Measurements from ENCODE around the gene CREG2.
"Not testable (repeated sequence)": the region's sequence is repeated elsewhere in the genome, so short reads cannot be mapped to it uniquely, and the experiment has no call there.

The CREG2 gene

GRCh38 chr2:101325425-101325824 lies 61.9 kb downstream of the CREG2 start:
- Histone ChIP-seq H3K4me3 (ENCODE audit: low read depth in 1 of 5, low read length in 5 of 5) (no peak overlapping the region), H3K36me3 (ENCODE audit: control insufficient read depth in 5 of 5, insufficient read depth in 5 of 5, low read length in 5 of 5) (no peaks in the 10 kb centered on the region), H3K4me1 (ENCODE audit: control insufficient read depth in 5 of 5, insufficient read depth in 5 of 5, low read length in 5 of 5) (peaks cover 2 to 26% (median 17%) of the 10 kb centered on the region in 5 donors), H3K9ac (ENCODE audit: low read length in 5 of 5) (no peak overlapping the region), H3K27ac (ENCODE audit: low read depth, low read length) (no peak overlapping the region), H3K27me3 (ENCODE audit: control insufficient read depth in 5 of 5, insufficient read depth in 4 of 5, low read length in 5 of 5) (no peaks in the 10 kb centered on the region), H3K9me3 (ENCODE audit: control insufficient read depth in 5 of 5, low read length in 5 of 5) (peaks cover 0 to 8% (median 0%) of the 10 kb centered on the region in 5 donors)

- H3K4me1 ChIP-seq (ENCODE audit: control insufficient read depth in 5 of 5, insufficient read depth in 5 of 5, low read length in 5 of 5); H3K27ac ChIP-seq (ENCODE audit: low read depth, low read length); H3K4me3 ChIP-seq (ENCODE audit: low read depth in 1 of 5, low read length in 5 of 5); H3K9me3 ChIP-seq (ENCODE audit: control insufficient read depth in 5 of 5, low read length in 5 of 5); H3K9ac ChIP-seq (ENCODE audit: low read length in 5 of 5); H3K36me3 ChIP-seq (ENCODE audit: control insufficient read depth in 5 of 5, insufficient read depth in 5 of 5, low read length in 5 of 5); H3K27me3 ChIP-seq (ENCODE audit: control insufficient read depth in 5 of 5, insufficient read depth in 4 of 5, low read length in 5 of 5): not testable (repeated sequence)
Measured at GRCh38 chr2:101316568-101316967, 70.7 kb downstream of the CREG2 start.

DNA sequence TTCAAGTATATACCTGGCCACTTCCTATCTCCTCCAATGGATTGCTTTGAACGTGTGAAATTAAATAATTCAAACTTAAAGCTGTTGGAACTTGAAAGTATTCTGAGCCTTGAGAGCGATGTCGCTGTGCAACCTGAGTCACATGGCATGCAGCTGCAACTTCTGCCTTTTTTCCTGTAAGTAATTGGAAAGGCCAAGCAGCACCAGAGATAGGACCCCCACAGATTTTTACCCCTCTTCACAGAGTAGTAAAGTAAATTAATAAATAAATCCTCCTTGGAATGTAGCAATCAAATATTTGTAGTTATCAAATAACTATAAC lies 75.6 kb downstream of the CREG2 start:
- H3K9me3 ChIP-seq (ENCODE audit: control insufficient read depth in 5 of 5, low read length in 5 of 5) = no peaks in the 10 kb centered on the region
- no peak overlapping the region for H3K9ac ChIP-seq (ENCODE audit: low read length in 5 of 5)
- H3K27me3 ChIP-seq (ENCODE audit: control insufficient read depth in 5 of 5, insufficient read depth in 4 of 5, low read length in 5 of 5) = no peaks in the 10 kb centered on the region
- no peak overlapping the region for H3K27ac ChIP-seq (ENCODE audit: low read depth, low read length)
- no peaks in the 10 kb centered on the region for H3K36me3 ChIP-seq (ENCODE audit: control insufficient read depth in 5 of 5, insufficient read depth in 5 of 5, low read length in 5 of 5)
- no peak overlapping the region for H3K4me3 ChIP-seq (ENCODE audit: low read depth in 1 of 5, low read length in 5 of 5)
- peaks cover 0 to 43% (median 19%) of the 10 kb centered on the region in 5 donors for H3K4me1 ChIP-seq (ENCODE audit: control insufficient read depth in 5 of 5, insufficient read depth in 5 of 5, low read length in 5 of 5)

GRCh38 chr2:101310834-101311695 lies 76.2 kb downstream of the CREG2 start:
- Histone ChIP-seq H3K9ac (ENCODE audit: low read length in 5 of 5) (no peak overlapping the region), H3K4me3 (ENCODE audit: low read depth in 1 of 5, low read length in 5 of 5) (no peak overlapping the region), H3K27ac (ENCODE audit: low read depth, low read length) (no peak overlapping the region), H3K27me3 (ENCODE audit: control insufficient read depth in 5 of 5, insufficient read depth in 4 of 5, low read length in 5 of 5) (no peaks in the 10 kb centered on the region), H3K9me3 (ENCODE audit: control insufficient read depth in 5 of 5, low read length in 5 of 5) (no peaks in the 10 kb centered on the region), H3K4me1 (ENCODE audit: control insufficient read depth in 5 of 5, insufficient read depth in 5 of 5, low read length in 5 of 5) (peaks cover 2 to 48% (median 25%) of the 10 kb centered on the region in 5 donors), H3K36me3 (ENCODE audit: control insufficient read depth in 5 of 5, insufficient read depth in 5 of 5, low read length in 5 of 5) (no peaks in the 10 kb centered on the region)

DNA sequence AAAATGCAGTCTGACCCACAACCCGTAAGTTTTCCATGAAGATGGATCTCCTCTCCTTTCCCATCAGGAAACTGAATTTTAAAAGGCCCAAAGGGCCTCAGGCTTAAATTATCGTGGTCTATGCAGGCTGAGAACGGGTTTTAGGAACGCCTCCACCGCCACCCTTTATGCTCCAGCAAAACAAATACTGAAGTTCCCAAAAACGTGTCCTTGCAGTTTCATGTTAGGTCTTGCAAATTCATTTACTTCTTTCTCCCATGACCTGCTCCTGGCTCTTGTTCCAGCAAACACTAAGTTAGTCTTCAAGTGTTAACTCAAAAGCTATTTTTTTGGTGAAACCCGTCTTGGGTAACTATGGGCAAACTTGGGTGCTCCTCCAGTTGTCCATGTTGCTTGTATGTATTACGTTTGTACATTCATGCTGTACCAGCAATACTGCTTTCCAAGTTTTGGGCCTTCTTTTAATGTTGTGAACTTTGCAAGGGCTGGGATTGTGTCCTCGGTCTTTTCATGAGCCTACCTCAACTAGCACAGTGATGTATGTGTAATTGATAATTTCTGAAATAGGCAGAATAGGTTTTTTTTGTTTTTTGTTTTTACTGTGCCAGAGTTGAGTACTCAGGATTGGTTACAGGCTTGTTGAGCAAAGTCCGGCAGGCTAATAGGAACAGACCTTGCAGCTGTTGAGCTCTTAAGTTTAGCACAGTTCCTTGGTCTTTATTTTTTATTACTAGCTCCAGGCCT lies 77.0 kb downstream of the CREG2 start:
- H3K27ac ChIP-seq (ENCODE audit: low read depth, low read length) = no peak overlapping the region
- no peak overlapping the region for H3K9ac ChIP-seq (ENCODE audit: low read length in 5 of 5)
- no peak overlapping the region for H3K4me3 ChIP-seq (ENCODE audit: low read depth in 1 of 5, low read length in 5 of 5)
- no peaks in the 10 kb centered on the region for H3K36me3 ChIP-seq (ENCODE audit: control insufficient read depth in 5 of 5, insufficient read depth in 5 of 5, low read length in 5 of 5)
- no peaks in the 10 kb centered on the region for H3K9me3 ChIP-seq (ENCODE audit: control insufficient read depth in 5 of 5, low read length in 5 of 5)
- no peaks in the 10 kb centered on the region for H3K27me3 ChIP-seq (ENCODE audit: control insufficient read depth in 5 of 5, insufficient read depth in 4 of 5, low read length in 5 of 5)
- H3K4me1 ChIP-seq (ENCODE audit: control insufficient read depth in 5 of 5, insufficient read depth in 5 of 5, low read length in 5 of 5) = peaks cover 2 to 56% (median 33%) of the 10 kb centered on the region in 5 donors

GRCh38 chr2:101308432-101309210 lies 78.7 kb downstream of the CREG2 start, which contains the start of gene RNF149:
Gene RNF149 (minus strand): TSS chr2:101308701. CDS start chr2:101308588, 113 bp downstream.
- peak within 1 kb of the TSS; percentile 81 to 94 (median 89) for H3K4me3 ChIP-seq (ENCODE audit: low read depth in 1 of 5, low read length in 5 of 5)
- H3K4me1 ChIP-seq (ENCODE audit: control insufficient read depth in 5 of 5, insufficient read depth in 5 of 5, low read length in 5 of 5) = peaks cover 5 to 68% (median 47%) of the 10 kb centered on the region in 5 donors
- no peaks in the 10 kb centered on the region for H3K9me3 ChIP-seq (ENCODE audit: control insufficient read depth in 5 of 5, low read length in 5 of 5)
- H3K27me3 ChIP-seq (ENCODE audit: control insufficient read depth in 5 of 5, insufficient read depth in 4 of 5, low read length in 5 of 5) = no peaks in the 10 kb centered on the region
- peak within 1 kb of the TSS; percentile 91 for H3K27ac ChIP-seq (ENCODE audit: low read depth, low read length)
- H3K36me3 ChIP-seq (ENCODE audit: control insufficient read depth in 5 of 5, insufficient read depth in 5 of 5, low read length in 5 of 5) = no peaks in the 10 kb centered on the region
- H3K9ac ChIP-seq (ENCODE audit: low read length in 5 of 5) = peak within 1 kb of the TSS; percentile 61 to 95 (median 93)

DNA sequence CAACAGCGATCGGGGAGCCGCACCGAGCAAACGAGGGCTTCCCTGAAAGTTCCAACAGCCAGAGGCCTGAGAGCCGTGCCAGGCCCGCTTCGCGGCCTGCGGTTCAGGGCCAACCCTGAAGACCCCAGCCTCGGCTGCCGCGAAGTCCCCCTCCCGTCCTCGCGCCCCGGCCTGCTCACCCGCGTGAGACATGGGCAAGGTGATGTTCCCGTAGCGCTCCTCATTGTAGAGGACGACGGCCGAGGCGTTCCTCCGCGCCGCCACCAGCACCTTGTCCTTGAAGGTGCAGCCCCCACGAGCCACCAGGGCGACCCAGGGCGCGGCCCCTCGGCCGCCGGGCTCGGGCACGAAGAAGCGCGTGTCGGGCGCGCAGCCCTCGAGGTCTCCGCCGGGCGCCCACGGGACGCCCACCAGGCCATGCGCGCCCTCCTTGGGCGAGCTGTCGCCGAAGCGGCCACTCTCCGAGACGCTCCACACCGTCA lies 79.3 kb downstream of the CREG2 start:
- Histone ChIP-seq H3K27ac (ENCODE audit: low read depth, low read length) (peak overlapping the region; percentile 91), H3K9me3 (ENCODE audit: control insufficient read depth in 5 of 5, low read length in 5 of 5) (no peaks in the 10 kb centered on the region), H3K9ac (ENCODE audit: low read length in 5 of 5) (peak overlapping the region; percentile 61 to 95 (median 93)), H3K36me3 (ENCODE audit: control insufficient read depth in 5 of 5, insufficient read depth in 5 of 5, low read length in 5 of 5) (no peaks in the 10 kb centered on the region), H3K4me3 (ENCODE audit: low read depth in 1 of 5, low read length in 5 of 5) (peak overlapping the region; percentile 76 to 94 (median 89)), H3K4me1 (ENCODE audit: control insufficient read depth in 5 of 5, insufficient read depth in 5 of 5, low read length in 5 of 5) (peaks cover 5 to 68% (median 48%) of the 10 kb centered on the region in 5 donors), H3K27me3 (ENCODE audit: control insufficient read depth in 5 of 5, insufficient read depth in 4 of 5, low read length in 5 of 5) (no peaks in the 10 kb centered on the region)

GRCh38 chr2:101307503-101307902 lies 79.8 kb downstream of the CREG2 start:
- Histone ChIP-seq H3K9ac (ENCODE audit: low read length in 5 of 5) (peak overlapping the region; percentile 61 to 95 (median 93)), H3K27me3 (ENCODE audit: control insufficient read depth in 5 of 5, insufficient read depth in 4 of 5, low read length in 5 of 5) (no peaks in the 10 kb centered on the region), H3K36me3 (ENCODE audit: control insufficient read depth in 5 of 5, insufficient read depth in 5 of 5, low read length in 5 of 5) (peaks cover 0 to 1% (median 0%) of the 10 kb centered on the region in 5 donors), H3K4me1 (ENCODE audit: control insufficient read depth in 5 of 5, insufficient read depth in 5 of 5, low read length in 5 of 5) (peaks cover 5 to 68% (median 48%) of the 10 kb centered on the region in 5 donors), H3K27ac (ENCODE audit: low read depth, low read length) (peak overlapping the region; percentile 91), H3K9me3 (ENCODE audit: control insufficient read depth in 5 of 5, low read length in 5 of 5) (no peaks in the 10 kb centered on the region), H3K4me3 (ENCODE audit: low read depth in 1 of 5, low read length in 5 of 5) (peak overlapping the region; percentile 76 to 94 (median 89))

DNA sequence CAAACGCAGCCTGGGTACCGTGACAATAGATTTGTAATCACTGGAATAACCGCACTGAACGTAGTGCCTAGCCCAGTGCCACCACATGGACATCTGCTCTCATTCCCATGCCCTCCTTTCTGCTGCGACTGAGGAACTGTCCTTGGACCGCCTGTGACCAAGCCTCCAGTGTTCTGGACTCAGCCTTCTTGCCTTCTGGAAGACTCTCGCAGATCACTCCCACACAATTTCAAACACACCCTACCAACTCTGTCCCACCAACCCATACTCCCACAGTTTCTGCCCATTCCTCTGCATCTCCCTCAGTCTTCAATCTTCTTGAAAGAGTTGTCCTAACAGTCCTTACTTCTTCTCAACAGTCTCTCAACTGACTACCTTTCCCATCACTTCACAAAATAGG lies 80.9 kb downstream of the CREG2 start:
- Histone ChIP-seq H3K9me3 (ENCODE audit: control insufficient read depth in 5 of 5, low read length in 5 of 5) (no peaks in the 10 kb centered on the region), H3K4me3 (ENCODE audit: low read depth in 1 of 5, low read length in 5 of 5) (peak overlapping the region; percentile 76 to 94 (median 89)), H3K4me1 (ENCODE audit: control insufficient read depth in 5 of 5, insufficient read depth in 5 of 5, low read length in 5 of 5) (peaks cover 5 to 77% (median 51%) of the 10 kb centered on the region in 5 donors), H3K36me3 (ENCODE audit: control insufficient read depth in 5 of 5, insufficient read depth in 5 of 5, low read length in 5 of 5) (peaks cover 0 to 2% (median 0%) of the 10 kb centered on the region in 5 donors), H3K9ac (ENCODE audit: low read length in 5 of 5) (peak overlapping the region in 4 of 5 donors; percentile 51 to 94 (median 77)), H3K27me3 (ENCODE audit: control insufficient read depth in 5 of 5, insufficient read depth in 4 of 5, low read length in 5 of 5) (no peaks in the 10 kb centered on the region), H3K27ac (ENCODE audit: low read depth, low read length) (peak overlapping the region; percentile 91)

Measured in subcutaneous abdominal adipose tissue (tissue), 5 donors.